Mucosa of stomach (tissue), 1 donor: Measurements from ENCODE around the gene SMG6.
A peak's percentile ranks its signal among the peaks of the same experiment; 100 is the strongest.
"Not testable (repeated sequence)": the region's sequence is repeated elsewhere in the genome, so short reads cannot be mapped to it uniquely, and the experiment has no call there.

Experiments
- H3K27me3 ChIP-seq: one replicate; pipeline ENCODE4 v1.7.0; 2013; ENCODE audit warnings: mild to moderate bottlenecking, low read length; ENCODE audit not compliant: control insufficient read depth, insufficient read depth
- H3K36me3 ChIP-seq: one replicate; pipeline ENCODE4 v1.7.0; 2013; ENCODE audit warnings: low read length; ENCODE audit not compliant: control insufficient read depth, insufficient read depth
- H3K4me1 ChIP-seq: one replicate; pipeline ENCODE4 v1.7.0; 2013; ENCODE audit warnings: mild to moderate bottlenecking, low read length; ENCODE audit not compliant: control insufficient read depth, insufficient read depth
- H3K4me3 ChIP-seq: one replicate; pipeline ENCODE4 v1.7.0; 2013; ENCODE audit warnings: low read length
- H3K9ac ChIP-seq: one replicate; pipeline ENCODE4 v1.7.0; 2013; ENCODE audit warnings: mild to moderate bottlenecking, low read length, moderate library complexity
- H3K9me3 ChIP-seq: one replicate; pipeline ENCODE4 v1.7.0; 2013; ENCODE audit warnings: mild to moderate bottlenecking, low read length, moderate library complexity; ENCODE audit not compliant: control insufficient read depth
- donor health status: Pancreatic carcinoma.

The SMG6 gene

DNA sequence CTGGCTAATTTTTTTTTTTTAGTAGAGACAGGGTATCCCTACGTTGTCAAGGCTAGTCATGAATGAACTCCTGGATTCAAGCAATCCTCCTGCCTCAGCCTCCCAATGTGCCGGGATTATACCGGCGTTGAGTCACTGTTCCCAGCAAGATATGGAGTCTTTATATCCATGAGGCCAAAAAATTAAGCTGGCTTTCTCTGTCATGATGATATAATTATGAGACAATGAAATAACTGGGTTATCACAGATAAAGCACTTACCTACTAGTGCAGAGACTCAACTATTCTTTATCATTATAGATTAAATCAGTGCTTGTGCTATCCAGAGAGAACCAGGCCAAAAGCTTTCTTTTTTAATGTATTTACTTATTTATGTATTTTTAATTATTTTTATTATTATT is 36.2 kb downstream of the SMG6 start:
- peaks cover 10% of the 10 kb centered on the region for H3K4me1 ChIP-seq
- H3K9ac ChIP-seq, result no peak overlapping the region
- no peak overlapping the region for H3K4me3 ChIP-seq
- H3K36me3 ChIP-seq, result no peaks in the 10 kb centered on the region
- H3K27me3 ChIP-seq, result no peaks in the 10 kb centered on the region
- no peaks in the 10 kb centered on the region for H3K9me3 ChIP-seq

DNA sequence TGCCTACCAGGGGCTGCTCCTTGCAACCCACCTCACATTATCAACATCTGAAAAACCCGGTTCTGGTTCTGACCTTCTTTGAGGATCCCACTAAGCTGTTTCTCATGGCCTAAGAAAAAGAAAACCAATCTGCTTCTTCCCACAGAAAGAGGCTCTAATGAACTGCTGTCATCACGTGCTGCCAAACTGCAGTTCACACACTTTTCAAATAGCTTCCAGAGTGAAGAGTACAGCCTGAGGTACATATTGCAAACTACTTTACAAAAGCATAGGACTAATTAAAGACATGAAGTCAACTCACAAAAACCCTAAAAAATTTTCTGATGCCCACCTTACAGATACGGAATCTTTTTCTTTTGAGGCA is 36.7 kb downstream of the SMG6 start:
- H3K27me3 ChIP-seq, result no peaks in the 10 kb centered on the region
- peaks cover 10% of the 10 kb centered on the region for H3K4me1 ChIP-seq
- no peak overlapping the region for H3K4me3 ChIP-seq
- H3K9me3 ChIP-seq, result no peaks in the 10 kb centered on the region
- no peaks in the 10 kb centered on the region for H3K36me3 ChIP-seq
- no peak overlapping the region for H3K9ac ChIP-seq

DNA sequence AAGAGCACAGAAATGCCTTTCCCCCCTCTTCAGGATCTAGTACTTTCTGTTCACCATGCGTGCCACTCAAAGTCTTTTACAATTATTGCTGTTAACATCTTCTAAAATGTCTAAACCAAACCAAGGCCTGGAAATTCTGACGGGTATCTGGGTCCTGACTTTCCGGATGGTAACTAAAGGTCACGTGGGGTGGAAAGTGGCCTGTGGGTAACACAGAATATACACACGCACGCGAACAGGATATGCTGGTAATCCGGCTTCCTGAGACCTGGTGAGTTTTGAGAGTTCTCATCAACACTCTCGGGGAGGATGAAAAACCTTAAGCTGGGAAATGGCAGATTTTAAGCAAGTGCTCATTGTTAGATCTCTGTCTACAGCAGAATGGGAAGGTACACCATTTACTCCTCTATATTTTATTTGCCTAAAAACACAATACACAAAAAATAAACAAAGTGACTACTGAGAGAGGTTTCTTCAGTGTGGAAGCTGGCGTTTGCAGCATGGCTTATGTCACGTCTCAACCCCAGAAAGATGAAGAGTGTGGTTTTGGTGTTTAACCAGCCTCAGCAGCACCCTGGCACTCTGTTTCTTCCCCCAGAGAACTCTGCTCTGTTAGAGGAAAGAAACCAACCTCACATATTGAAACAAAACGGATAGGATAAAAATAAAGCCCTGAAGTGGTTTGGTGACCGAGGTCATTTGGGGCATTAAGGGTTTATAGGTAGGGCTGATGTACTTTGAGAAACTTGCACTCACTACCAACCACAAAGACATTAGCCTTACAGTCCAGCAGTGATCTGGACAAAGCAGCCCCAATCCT is 37.3 kb downstream of the SMG6 start:
- Histone ChIP-seq H3K4me1 (peaks cover 10% of the 10 kb centered on the region), H3K27me3 (no peaks in the 10 kb centered on the region), H3K9me3 (no peaks in the 10 kb centered on the region), H3K9ac (no peak overlapping the region), H3K4me3 (no peak overlapping the region), H3K36me3 (no peaks in the 10 kb centered on the region)

DNA sequence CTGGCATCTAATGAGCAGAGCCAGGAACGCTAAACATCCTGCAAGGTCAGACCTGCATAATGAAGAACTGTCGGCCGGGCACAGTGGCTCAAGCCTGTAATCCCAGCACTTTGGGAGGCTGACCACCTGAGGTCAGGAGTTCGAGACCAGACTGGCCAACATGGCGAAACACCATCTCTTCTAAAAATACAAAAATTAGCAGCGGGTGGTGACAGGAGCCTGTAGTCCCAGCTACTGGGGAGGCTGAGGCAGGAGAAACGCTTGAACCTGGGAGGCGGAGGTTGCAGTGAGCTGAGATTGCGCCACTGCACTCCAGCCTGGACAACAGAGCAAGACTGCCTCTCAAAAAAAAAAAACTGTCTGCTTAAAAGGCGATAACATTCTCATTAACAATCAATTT is 38.4 kb downstream of the SMG6 start:
- H3K4me3 ChIP-seq, H3K9me3 ChIP-seq, H3K27me3 ChIP-seq, H3K4me1 ChIP-seq, H3K9ac ChIP-seq, H3K36me3 ChIP-seq: not testable (repeated sequence)

DNA sequence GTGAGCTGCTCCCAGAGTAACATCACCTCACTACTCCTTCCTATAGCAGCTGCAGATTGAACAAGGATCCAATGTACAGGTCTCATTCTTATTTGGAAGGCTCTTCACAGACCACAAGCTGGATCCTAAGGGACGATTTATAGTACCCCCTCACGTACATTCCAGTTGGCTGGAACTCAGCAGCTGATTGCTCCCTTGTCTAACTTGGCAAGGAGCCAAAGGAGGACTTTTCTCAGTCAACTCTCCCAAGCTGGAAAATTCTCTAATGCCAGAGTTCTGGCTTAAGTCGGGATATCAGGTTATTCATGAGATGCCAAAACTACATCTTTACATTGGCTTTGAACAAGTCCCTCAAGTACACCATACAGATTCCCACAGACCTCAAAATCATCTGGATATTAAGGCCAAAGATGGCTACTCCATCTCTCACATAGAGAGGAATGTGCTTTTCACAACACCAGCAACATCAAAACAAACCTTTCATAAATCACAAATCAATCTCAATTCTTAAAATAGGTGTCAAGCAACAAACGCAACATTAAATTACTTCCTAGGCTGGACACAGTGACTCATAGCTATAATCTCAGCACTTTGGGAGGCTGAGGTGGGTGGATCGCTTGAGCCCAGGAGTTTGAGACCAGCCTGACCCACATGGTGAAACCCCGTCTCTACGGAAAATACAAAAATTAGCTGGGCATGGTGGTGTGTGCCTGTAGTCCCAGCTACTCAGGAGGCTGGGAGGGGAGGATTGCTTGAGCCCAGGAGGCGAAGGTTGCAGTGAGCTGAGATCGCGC is 39.3 kb downstream of the SMG6 start:
- Histone ChIP-seq H3K4me1 (peaks cover 10% of the 10 kb centered on the region), H3K4me3 (no peak overlapping the region), H3K27me3 (no peaks in the 10 kb centered on the region), H3K36me3 (no peaks in the 10 kb centered on the region), H3K9ac (no peak overlapping the region), H3K9me3 (no peaks in the 10 kb centered on the region)

DNA sequence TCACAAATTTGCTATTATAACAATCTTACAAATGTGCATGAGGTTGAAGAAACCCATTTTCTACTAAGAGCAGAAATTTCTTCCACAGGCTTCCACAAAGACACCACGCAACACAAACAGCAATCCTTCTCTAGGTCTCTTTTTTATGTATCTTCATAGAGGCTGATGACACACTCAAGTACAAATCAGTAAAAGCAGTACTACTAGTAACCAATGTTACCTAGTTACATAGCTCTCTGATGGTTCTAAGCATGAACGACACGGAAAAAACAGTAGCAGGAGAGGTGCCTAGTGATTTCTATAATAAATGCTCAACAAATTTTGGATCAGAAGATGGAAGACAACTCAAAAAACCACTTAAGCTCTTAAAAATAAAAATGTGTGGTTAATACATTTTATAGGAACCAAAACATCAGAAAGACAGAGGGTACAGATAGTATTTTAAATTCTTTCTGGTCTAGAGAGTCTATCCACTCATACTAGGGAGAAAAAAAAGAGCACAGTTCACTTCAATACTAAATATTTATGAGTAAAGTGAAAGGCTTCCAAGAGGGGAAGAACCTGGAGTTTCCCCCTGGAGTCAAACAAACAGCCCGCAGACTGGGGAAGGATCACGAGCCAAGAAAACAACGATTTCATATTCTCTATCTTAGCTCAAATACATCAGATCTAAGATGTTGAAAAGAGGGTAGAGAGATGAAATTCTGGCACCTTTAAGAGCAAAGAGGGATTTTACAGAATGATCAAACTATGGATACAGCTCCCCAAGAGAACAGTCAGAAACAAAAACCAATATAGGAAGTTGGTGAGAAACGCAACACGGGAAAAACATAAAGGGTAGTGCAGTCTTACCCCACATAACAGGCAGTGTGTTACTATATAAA is 40.2 kb downstream of the SMG6 start:
- Histone ChIP-seq H3K27me3 (no peaks in the 10 kb centered on the region), H3K9me3 (no peaks in the 10 kb centered on the region), H3K9ac (peak overlapping the region; percentile 13), H3K4me1 (peaks cover 10% of the 10 kb centered on the region), H3K36me3 (no peaks in the 10 kb centered on the region), H3K4me3 (no peak overlapping the region)

DNA sequence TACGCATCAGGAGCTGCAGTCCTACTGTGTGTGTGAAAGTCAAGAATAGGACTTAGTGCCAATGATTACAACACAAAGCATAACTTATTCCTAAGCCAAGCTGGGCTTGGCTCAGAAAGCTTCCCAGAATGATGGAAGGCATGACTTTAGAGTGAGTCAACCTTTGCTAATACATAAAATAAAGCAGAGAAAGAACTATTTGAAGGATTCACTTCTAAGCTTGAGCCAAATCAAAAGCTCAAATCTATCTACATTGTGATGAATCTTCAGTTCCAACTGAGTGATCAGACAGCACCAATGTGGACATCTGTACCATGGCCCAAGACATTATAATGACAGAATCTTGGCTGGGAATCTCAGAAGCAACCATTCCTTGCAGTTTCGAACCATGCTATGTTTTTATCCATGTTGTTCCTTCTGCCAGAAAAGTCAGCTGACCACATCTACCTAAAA is 41.4 kb downstream of the SMG6 start:
- H3K36me3 ChIP-seq, result no peaks in the 10 kb centered on the region
- H3K4me3 ChIP-seq, result no peak overlapping the region
- H3K4me1 ChIP-seq, result peaks cover 10% of the 10 kb centered on the region
- no peak overlapping the region for H3K9ac ChIP-seq
- H3K27me3 ChIP-seq, result no peaks in the 10 kb centered on the region
- H3K9me3 ChIP-seq, result no peaks in the 10 kb centered on the region

DNA sequence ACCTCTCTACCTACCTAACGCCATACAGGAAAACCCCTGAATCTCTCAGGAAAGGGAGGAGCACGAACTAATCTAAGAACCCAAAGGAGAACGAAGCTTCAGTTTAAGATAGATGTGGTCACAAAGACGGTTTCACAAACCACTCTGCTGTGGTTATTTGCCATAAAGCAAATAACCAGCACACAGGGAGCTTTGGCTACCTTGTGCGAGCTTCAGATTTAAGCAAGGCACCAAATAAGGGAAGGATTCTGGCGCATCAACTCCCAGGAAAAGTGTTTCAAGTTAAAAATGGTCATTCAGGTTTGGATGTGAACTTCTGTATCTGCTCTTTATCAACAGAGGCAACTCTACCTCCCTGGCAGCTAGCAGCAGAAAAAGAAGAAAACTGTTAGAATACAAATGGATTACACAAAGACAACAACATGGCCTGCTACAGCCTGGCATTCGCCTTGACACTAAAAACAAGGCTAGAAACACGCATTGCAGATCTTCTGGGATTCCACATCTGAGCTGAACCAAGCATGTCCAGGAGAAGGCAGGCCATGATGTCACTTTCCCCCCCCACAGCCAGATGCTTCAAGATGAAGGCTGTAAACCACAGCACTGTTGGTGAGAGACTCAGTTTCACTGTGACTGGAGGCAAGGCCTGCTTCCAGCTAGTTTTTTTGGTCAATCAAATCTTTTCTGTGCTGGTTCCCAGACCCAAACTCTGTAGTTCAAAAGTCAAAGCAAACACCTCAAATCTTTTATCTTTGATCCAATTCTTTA is 43.6 kb downstream of the SMG6 start:
- H3K27me3 ChIP-seq, result no peaks in the 10 kb centered on the region
- no peak overlapping the region for H3K4me3 ChIP-seq
- H3K4me1 ChIP-seq, result peaks cover 10% of the 10 kb centered on the region
- H3K36me3 ChIP-seq, result no peaks in the 10 kb centered on the region
- H3K9ac ChIP-seq, result no peak overlapping the region
- H3K9me3 ChIP-seq, result no peaks in the 10 kb centered on the region

DNA sequence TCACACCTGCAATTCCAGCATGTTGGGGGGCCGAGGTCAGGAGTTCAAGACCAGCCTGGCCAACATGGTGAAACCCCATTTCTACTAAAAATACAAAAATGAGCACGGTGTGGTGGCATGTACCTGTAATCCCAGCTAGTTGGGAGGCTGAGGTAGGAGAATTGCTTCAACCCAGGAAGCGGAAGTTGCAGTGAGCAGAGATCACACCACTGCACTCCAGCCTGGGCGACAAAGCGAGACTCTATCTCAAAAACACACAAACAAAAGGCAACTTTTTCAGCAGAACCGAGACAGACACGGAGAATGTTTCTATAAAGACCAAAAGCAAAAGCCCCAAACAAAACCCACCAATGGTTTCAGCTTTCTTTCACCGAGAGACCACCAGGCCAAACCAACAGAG is 44.8 kb downstream of the SMG6 start:
- not testable (repeated sequence) for H3K4me1 ChIP-seq, H3K9me3 ChIP-seq, H3K9ac ChIP-seq, H3K36me3 ChIP-seq, H3K4me3 ChIP-seq, H3K27me3 ChIP-seq

DNA sequence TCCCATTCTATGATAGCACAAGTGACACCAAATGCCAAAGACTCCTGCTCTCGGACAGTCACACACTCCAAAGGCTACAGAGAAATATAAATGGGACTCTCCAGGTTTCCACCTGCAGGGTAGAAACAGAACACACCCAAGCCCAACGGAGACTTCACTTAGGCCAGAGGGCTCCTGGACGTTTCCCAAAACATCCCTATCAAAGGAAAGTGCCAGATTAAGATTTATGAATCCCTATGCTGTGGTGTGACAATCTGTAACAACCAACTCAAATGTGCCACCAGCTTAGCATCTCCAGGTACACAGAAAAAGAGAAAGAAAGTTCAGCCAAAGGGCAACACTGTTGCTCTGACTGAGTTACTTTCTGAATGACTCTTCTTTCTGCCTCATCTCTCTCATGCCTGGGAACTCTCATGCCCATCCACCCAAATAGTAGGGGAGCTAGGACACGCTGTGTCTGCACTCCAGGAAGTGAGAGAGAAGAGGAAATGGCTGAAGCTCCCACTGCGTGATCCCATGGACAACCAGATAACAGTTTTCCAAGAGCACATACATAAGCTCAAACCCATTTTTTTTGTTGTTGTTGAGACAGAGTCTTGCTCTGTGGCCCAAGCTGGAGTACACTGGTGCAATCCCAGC is 49.7 kb downstream of the SMG6 start:
- Histone ChIP-seq H3K9me3 (no peaks in the 10 kb centered on the region), H3K36me3 (no peaks in the 10 kb centered on the region), H3K4me3 (no peak overlapping the region)

DNA sequence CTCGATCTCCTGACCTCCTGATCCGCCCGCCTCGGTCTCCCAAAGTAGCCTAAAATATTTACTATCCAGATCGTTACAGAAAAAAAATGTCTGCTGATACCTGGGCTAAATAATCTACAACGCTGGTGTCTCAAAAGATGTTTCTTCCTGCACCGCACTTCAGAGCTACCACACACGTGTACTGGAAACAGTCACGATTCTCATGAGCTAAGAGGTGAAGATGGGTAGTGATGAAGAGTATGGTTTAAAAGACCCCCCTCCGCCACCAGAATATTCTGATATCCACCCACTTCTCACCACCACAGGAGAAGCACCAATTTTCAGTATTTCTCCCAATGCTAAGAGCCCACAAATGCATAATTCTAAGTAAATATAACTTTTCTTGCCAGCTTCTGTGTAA is 50.2 kb downstream of the SMG6 start:
- H3K4me1 ChIP-seq, result no peaks in the 10 kb centered on the region
- no peak overlapping the region for H3K9ac ChIP-seq
- H3K4me3 ChIP-seq, result no peak overlapping the region
- H3K36me3 ChIP-seq, result no peaks in the 10 kb centered on the region
- H3K9me3 ChIP-seq, result no peaks in the 10 kb centered on the region
- H3K27me3 ChIP-seq, result no peaks in the 10 kb centered on the region

More for the DNA sequence above, 49.7 kb downstream of the SMG6 start:
- Histone ChIP-seq H3K4me1 (no peaks in the 10 kb centered on the region), H3K9ac (no peak overlapping the region), H3K27me3 (no peaks in the 10 kb centered on the region)
